Measurements from ENCODE around the gene LHPP.

Gene LHPP

GRCh38 chr10:124648131-124648475 lies 186.5 kb downstream of the LHPP start:
- CTCF ChIA-PET = interaction anchor here (0.6 to 1.7 kb wide), 2 partner anchors 16 to 118 kb away, joined by 3 to 4 read pairs; no protein-coding TSS in a partner anchor
- POLR2A ChIA-PET = no interaction called here
- H3K4me3 ChIP-seq (ENCODE audit: low read depth, low read length) = no peak overlapping the region
- DNase-seq (ENCODE audit: low read depth, low spot score) = no peak
- TF ChIP-seq CTCF (IDR thresholded peaks at IDR 0.05; ENCODE audit: insufficient read depth, low read length, missing control alignments) = no peak

DNA sequence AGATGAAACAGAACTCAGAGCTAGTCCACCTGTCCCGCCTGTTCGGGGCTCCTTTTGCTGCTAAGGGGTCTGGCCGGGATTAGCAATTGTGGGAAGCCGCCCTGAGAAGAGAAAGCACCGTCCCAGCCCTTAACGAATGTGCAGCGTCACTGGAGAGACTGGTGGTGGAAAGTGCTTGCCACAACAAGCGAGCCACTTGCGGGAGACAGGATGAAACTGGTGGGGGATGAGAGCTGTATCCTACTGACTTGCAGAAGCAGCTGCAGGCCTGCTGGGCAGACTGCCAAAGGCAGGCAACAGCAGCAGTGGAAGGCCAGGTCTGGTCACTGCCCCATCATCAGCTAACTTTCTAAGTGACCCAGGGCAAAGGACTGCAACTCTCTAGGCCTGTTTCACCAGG lies 187.1 kb downstream of the LHPP start:
- peak; percentile 42 for DNase-seq (ENCODE audit: low read depth, low spot score)
- TF ChIP-seq CTCF (IDR thresholded peaks at IDR 0.05; ENCODE audit: insufficient read depth, low read length, missing control alignments) = no peak
- ChIA-PET CTCF (interaction anchor here (0.7 to 1.7 kb wide), 2 partner anchors 17 to 92 kb away, joined by 3 to 4 read pairs; no protein-coding TSS in a partner anchor), POLR2A (no interaction called here)
- no peak overlapping the region for H3K4me3 ChIP-seq (ENCODE audit: low read depth, low read length)

GRCh38 chr10:124649214-124649613 lies 187.6 kb downstream of the LHPP start:
- POLR2A ChIA-PET = no interaction called here
- no peak for TF ChIP-seq CTCF (IDR thresholded peaks at IDR 0.05; ENCODE audit: insufficient read depth, low read length, missing control alignments)
- CTCF ChIA-PET = interaction anchor here (0.7 to 1.7 kb wide), 2 partner anchors 17 to 92 kb away, joined by 3 to 4 read pairs; no protein-coding TSS in a partner anchor

GRCh38 chr10:124650263-124650662 lies 188.6 kb downstream of the LHPP start:
- H3K4me3 ChIP-seq (ENCODE audit: low read depth, low read length) = no peak overlapping the region
- no peak for TF ChIP-seq CTCF (IDR thresholded peaks at IDR 0.05; ENCODE audit: insufficient read depth, low read length, missing control alignments)
- no peak for DNase-seq (ENCODE audit: low read depth, low spot score)
- ChIA-PET CTCF (no interaction called here), POLR2A (no interaction called here)

More at GRCh38 chr10:124649214-124649613, 187.6 kb downstream of the LHPP start:
- no peak overlapping the region for H3K4me3 ChIP-seq (ENCODE audit: low read depth, low read length)
- DNase-seq (ENCODE audit: low read depth, low spot score) = no peak

GRCh38 chr10:124650820-124651401 lies 189.3 kb downstream of the LHPP start:
- ChIA-PET CTCF (no interaction called here), POLR2A (no interaction called here)
- H3K4me3 ChIP-seq (ENCODE audit: low read depth, low read length) = no peak overlapping the region
- no peak for DNase-seq (ENCODE audit: low read depth, low spot score)
- no peak for TF ChIP-seq CTCF (IDR thresholded peaks at IDR 0.05; ENCODE audit: insufficient read depth, low read length, missing control alignments)

- ChIA-PET POLR2A (no interaction called here), CTCF (no interaction called here)
- DNase-seq (ENCODE audit: low read depth, low spot score) = no peak
- TF ChIP-seq CTCF (IDR thresholded peaks at IDR 0.05; ENCODE audit: insufficient read depth, low read length, missing control alignments) = no peak
- H3K4me3 ChIP-seq (ENCODE audit: low read depth, low read length) = no peak overlapping the region
Measured at GRCh38 chr10:124651402-124651891, 189.8 kb downstream of the LHPP start.
